ENCODE measurements around the gene TMEM233.

TMEM233 gene

GRCh38 chr12:119593578-119594398 is at the start of gene TMEM233:
TMEM233 (plus strand) TSS chr12:119593774; CDS start chr12:119593849, 75 bp downstream.
- no peak for DNase-seq (ENCODE audit: low spot score)

GRCh38 chr12:119544765-119545625 is 48.6 kb upstream of the TMEM233 start:
- peak; percentile 44 for DNase-seq (ENCODE audit: low spot score)

GRCh38 chr12:119546340-119546739 is 47.2 kb upstream of the TMEM233 start:
- no peak for DNase-seq (ENCODE audit: low spot score)

GRCh38 chr12:119547001-119547400 is 46.6 kb upstream of the TMEM233 start:
- no peak for DNase-seq (ENCODE audit: low spot score)

GRCh38 chr12:119556854-119557253 is 36.7 kb upstream of the TMEM233 start:
- no peak for DNase-seq (ENCODE audit: low spot score)

- DNase-seq (ENCODE audit: low spot score): no peak
Measured at GRCh38 chr12:119565404-119565803, 28.2 kb upstream of the TMEM233 start.

- DNase-seq (ENCODE audit: low spot score): no peak
Measured at GRCh38 chr12:119570771-119571170, 22.8 kb upstream of the TMEM233 start.

- no peak for DNase-seq (ENCODE audit: low spot score)
Measured at GRCh38 chr12:119573086-119573485, 20.5 kb upstream of the TMEM233 start.

- DNase-seq (ENCODE audit: low spot score): no peak
Measured at GRCh38 chr12:119574255-119574654, 19.3 kb upstream of the TMEM233 start.

GRCh38 chr12:119576118-119576810 is 17.3 kb upstream of the TMEM233 start:
- no peak for DNase-seq (ENCODE audit: low spot score)

GRCh38 chr12:119576915-119577314 is 16.7 kb upstream of the TMEM233 start:
- DNase-seq (ENCODE audit: low spot score): no peak

GRCh38 chr12:119578112-119578511 is 15.5 kb upstream of the TMEM233 start:
- no peak for DNase-seq (ENCODE audit: low spot score)

GRCh38 chr12:119589097-119589496 is 4.5 kb upstream of the TMEM233 start:
- no peak for DNase-seq (ENCODE audit: low spot score)

- DNase-seq (ENCODE audit: low spot score): no peak
Measured at GRCh38 chr12:119589634-119590033, 3.9 kb upstream of the TMEM233 start.

- DNase-seq (ENCODE audit: low spot score): no peak
Measured at GRCh38 chr12:119592232-119592631, 1.3 kb upstream of the TMEM233 start.

- no peak for DNase-seq (ENCODE audit: low spot score)
Measured at GRCh38 chr12:119594399-119594730, 791 bp downstream of the TMEM233 start.

- no peak for DNase-seq (ENCODE audit: low spot score)
Measured at GRCh38 chr12:119594772-119595445, 1.3 kb downstream of the TMEM233 start.

- DNase-seq (ENCODE audit: low spot score): no peak
Measured at GRCh38 chr12:119598159-119598558, 4.6 kb downstream of the TMEM233 start.

GRCh38 chr12:119601877-119602733 is 8.5 kb downstream of the TMEM233 start:
- DNase-seq (ENCODE audit: low spot score): no peak

GRCh38 chr12:119602734-119603094 is 9.1 kb downstream of the TMEM233 start:
- DNase-seq (ENCODE audit: low spot score): no peak

- no peak for DNase-seq (ENCODE audit: low spot score)
Measured at GRCh38 chr12:119603767-119604166, 10.2 kb downstream of the TMEM233 start.
